Panc1 (cell line): ENCODE results near the gene ZNF132.
"Not testable (repeated sequence)": the region's sequence is repeated elsewhere in the genome, so short reads cannot be mapped to it uniquely, and the experiment has no call there.

Experiments
- CTCF ChIP-seq: fragments of 450-650 bp; IDR thresholded peaks from 2 replicates; pipeline ENCODE4 v1.5.1; 2017; ENCODE audit warnings: mild to moderate bottlenecking
- POLR2AphosphoS5 ChIP-seq: IDR thresholded peaks from 2 replicates; pipeline ENCODE4 v1.6.1; 2012; ENCODE audit warnings: mild to moderate bottlenecking, low read depth, low read length, moderate library complexity
- TF ChIP-seq, protein P1 (sequence below), 2 experiments: IDR thresholded peaks; 2 replicates each; pipeline ENCODE4 v1.6.1; 2011 to 2012; ENCODE audit warnings: low read depth in 2 of 2, control low read depth in 1 of 2, low read length in 1 of 2, mild to moderate bottlenecking in 1 of 2, moderate library complexity in 1 of 2; ENCODE audit not compliant: insufficient read depth in 1 of 2

GRCh38 chr19:58470837-58471543 lies 31.0 kb upstream of the ZNF132 start:
- not testable (repeated sequence) for TF ChIP-seq CTCF, POLR2AphosphoS5
- TF ChIP-seq, protein P1, sequence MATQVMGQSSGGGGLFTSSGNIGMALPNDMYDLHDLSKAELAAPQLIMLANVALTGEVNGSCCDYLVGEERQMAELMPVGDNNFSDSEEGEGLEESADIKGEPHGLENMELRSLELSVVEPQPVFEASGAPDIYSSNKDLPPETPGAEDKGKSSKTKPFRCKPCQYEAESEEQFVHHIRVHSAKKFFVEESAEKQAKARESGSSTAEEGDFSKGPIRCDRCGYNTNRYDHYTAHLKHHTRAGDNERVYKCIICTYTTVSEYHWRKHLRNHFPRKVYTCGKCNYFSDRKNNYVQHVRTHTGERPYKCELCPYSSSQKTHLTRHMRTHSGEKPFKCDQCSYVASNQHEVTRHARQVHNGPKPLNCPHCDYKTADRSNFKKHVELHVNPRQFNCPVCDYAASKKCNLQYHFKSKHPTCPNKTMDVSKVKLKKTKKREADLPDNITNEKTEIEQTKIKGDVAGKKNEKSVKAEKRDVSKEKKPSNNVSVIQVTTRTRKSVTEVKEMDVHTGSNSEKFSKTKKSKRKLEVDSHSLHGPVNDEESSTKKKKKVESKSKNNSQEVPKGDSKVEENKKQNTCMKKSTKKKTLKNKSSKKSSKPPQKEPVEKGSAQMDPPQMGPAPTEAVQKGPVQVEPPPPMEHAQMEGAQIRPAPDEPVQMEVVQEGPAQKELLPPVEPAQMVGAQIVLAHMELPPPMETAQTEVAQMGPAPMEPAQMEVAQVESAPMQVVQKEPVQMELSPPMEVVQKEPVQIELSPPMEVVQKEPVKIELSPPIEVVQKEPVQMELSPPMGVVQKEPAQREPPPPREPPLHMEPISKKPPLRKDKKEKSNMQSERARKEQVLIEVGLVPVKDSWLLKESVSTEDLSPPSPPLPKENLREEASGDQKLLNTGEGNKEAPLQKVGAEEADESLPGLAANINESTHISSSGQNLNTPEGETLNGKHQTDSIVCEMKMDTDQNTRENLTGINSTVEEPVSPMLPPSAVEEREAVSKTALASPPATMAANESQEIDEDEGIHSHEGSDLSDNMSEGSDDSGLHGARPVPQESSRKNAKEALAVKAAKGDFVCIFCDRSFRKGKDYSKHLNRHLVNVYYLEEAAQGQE (IDR thresholded peaks at IDR 0.05; ENCODE audit: insufficient read depth in 1 of 2, low read depth in 2 of 2, low read length in 1 of 2): not testable (repeated sequence)
